DND-41 (cell line): ENCODE results near the gene COX5A.

Source experiments
- ATAC-seq: fragments of 200-7000 bp; cut with Tn5 transposase; 3 replicates; pipeline ENCODE4 v1.9.1; 2021; ENCODE audit warnings: low read depth; ENCODE audit not compliant: insufficient read depth
- DNase-seq: peaks from one replicate; pipeline ENCODE4 v3.0.0-alpha.2; 2020
- H2AFZ ChIP-seq: 2 replicates; pipeline ENCODE4 v1.6.0; 2012; ENCODE audit warnings: low read depth, low read length
- H3K27ac ChIP-seq: 2 replicates; pipeline ENCODE4 v1.5.1; 2012; ENCODE audit warnings: low read length, inconsistent platforms
- H3K27me3 ChIP-seq: fragments of 200-600 bp; sonication (generic); 2 replicates; pipeline ENCODE4 v1.6.0; 2012; ENCODE audit warnings: low read length, mild to moderate bottlenecking, inconsistent platforms; ENCODE audit not compliant: insufficient read depth, poor library complexity
- H3K36me3 ChIP-seq: 2 replicates; pipeline ENCODE4 v1.5.1; 2012; ENCODE audit warnings: low read length, inconsistent platforms; ENCODE audit not compliant: insufficient read depth
- H3K4me1 ChIP-seq: 2 replicates; pipeline ENCODE4 v1.5.1; 2012; ENCODE audit warnings: mild to moderate bottlenecking, low read length; ENCODE audit not compliant: insufficient read depth
- H3K4me2 ChIP-seq: 2 replicates; pipeline ENCODE4 v1.6.0; 2012; ENCODE audit warnings: mild to moderate bottlenecking, moderate library complexity, low read length, inconsistent platforms; ENCODE audit not compliant: insufficient read depth
- H3K4me3 ChIP-seq, 2 experiments: fragments of 200-600 bp in 1 of 2; shearing (Covaris generic) in 1 of 2; 2 replicates each; pipeline ENCODE4 v1.5.1; 2012 to 2016; ENCODE audit warnings: inconsistent platforms in 2 of 2, low read length in 2 of 2, mild to moderate bottlenecking in 2 of 2, low read depth in 1 of 2, moderate library complexity in 1 of 2
- H3K79me2 ChIP-seq: 2 replicates; pipeline ENCODE4 v1.6.0; 2012; ENCODE audit warnings: low read length, inconsistent platforms; ENCODE audit not compliant: insufficient read depth
- H3K9ac ChIP-seq: 2 replicates; pipeline ENCODE4 v1.6.0; 2012; ENCODE audit warnings: low read depth, mild to moderate bottlenecking, inconsistent platforms, low read length, moderate library complexity
- H3K9me3 ChIP-seq: 2 replicates; pipeline ENCODE4 v1.5.1; 2012; ENCODE audit warnings: low read length, moderate library complexity, mild to moderate bottlenecking, inconsistent platforms; ENCODE audit not compliant: insufficient read depth, severe bottlenecking
- H4K20me1 ChIP-seq: 2 replicates; pipeline ENCODE4 v1.6.0; 2012; ENCODE audit warnings: low read length; ENCODE audit not compliant: insufficient read depth
- CTCF ChIP-seq: IDR thresholded peaks from 2 replicates; pipeline ENCODE4 v1.5.1; 2012; ENCODE audit warnings: borderline replicate concordance, low read length, moderate library complexity, mild to moderate bottlenecking; ENCODE audit not compliant: poor library complexity, severe bottlenecking; ENCODE audit errors: extremely low read depth
- EZH2 ChIP-seq: IDR thresholded peaks from 3 replicates; pipeline ENCODE4 v1.6.1; 2012; ENCODE audit warnings: borderline replicate concordance, low read depth, mild to moderate bottlenecking, moderate library complexity, low read length, inconsistent platforms; ENCODE audit not compliant: severe bottlenecking

COX5A gene

DNA sequence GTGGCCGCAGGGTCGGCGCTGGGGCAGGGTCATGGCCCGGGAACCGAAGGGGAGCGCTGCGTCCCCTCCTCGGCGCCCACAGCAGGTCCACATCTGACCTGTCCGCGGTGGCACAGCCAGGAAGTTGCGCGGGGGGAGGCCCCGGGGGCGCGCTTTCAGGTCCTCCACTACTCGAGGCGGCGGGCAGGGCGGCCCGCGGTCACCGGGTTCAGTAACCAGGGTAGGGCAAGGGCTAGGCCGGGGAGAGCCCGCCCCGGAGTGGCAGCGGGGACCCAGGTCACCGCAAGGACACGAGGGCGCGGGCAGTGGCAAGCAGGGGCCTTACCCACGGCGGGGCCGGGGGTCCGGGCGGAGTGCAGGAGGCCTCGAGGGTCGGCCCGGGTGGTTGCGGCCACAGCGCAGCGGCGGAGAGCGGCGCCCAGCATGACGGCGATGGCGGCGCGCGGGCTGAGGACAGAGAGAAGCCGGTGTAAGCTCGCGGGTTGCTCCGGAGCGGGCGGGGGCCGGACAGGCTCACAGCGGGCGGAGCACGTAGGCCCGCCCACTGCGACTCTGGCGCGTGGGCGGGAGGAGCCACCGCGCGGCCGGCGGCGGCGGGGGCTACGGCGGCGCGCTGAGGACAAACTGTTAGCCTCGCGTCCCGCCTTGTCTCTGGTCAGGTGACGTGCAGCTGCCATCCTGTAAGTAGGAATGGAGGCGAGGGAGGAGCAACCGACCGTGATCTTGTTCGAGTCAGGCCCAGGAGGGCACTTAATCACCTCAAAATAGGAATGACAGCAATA, at the start of gene COX5A:
TSS of gene COX5A (minus strand) at position 484 of the 782 bp plus-strand sequence. CDS start at position 425, 59 bp downstream.
- H3K27me3 ChIP-seq = no peaks in the 10 kb centered on the region
- peaks cover 32% of the 10 kb centered on the region for H3K4me1 ChIP-seq
- TF ChIP-seq EZH2 (no peak), CTCF (no peak)
- no peaks in the 10 kb centered on the region for H3K9me3 ChIP-seq
- ATAC-seq = peak; percentile 95
- H3K9ac ChIP-seq = peak within 1 kb of the TSS; percentile 93
- H3K36me3 ChIP-seq = peaks cover 3% of the 10 kb centered on the region
- peak within 1 kb of the TSS; percentile 72 for H3K4me2 ChIP-seq
- no peaks in the 10 kb centered on the region; the same call in 1 of the 2 replicates for H4K20me1 ChIP-seq
- H2AFZ ChIP-seq = peak within 1 kb of the TSS; percentile 94
- peak; percentile 91 for DNase-seq
- peaks cover 51% of the 10 kb centered on the region for H3K79me2 ChIP-seq
- peak within 1 kb of the TSS; percentile 80 for H3K27ac ChIP-seq
- peak within 1 kb of the TSS; percentile 34 to 81 for H3K4me3 ChIP-seq

DNA sequence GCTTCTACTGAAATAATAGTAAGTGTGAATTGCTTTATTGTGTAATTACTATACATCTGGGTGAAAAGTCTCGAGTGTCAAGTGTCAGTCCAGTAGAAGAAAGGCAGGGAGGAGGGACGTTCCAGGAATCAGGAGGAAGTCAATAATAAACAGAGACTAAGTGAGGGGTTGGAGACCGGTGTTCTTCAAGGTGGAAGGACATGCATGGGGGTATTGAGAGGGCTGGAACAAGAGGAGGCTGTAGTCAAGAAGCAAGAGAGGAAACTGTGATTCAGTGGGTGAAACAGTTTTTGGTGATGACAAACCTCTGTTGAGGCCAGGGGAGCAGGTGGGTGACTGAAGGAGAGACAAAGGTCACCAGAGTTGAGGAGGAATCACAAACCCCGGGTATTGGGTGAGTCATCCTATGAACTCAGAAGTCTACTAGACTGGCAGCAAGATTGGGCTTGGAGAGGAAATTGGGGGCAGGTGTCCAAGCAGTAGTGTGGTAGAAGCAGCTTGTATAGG, 45.9 kb upstream of the COX5A start:
- Histone ChIP-seq H3K36me3 (no peaks in the 10 kb centered on the region), H3K4me2 (no peak overlapping the region), H3K9ac (no peak overlapping the region), H3K9me3 (no peaks in the 10 kb centered on the region), H2AFZ (no peak overlapping the region), H3K79me2 (no peaks in the 10 kb centered on the region), H3K27ac (no peak overlapping the region), H3K4me1 (no peaks in the 10 kb centered on the region), H3K4me3 (no peak overlapping the region), H3K27me3 (no peaks in the 10 kb centered on the region), H4K20me1 (no peaks in the 10 kb centered on the region)
- no peak for ATAC-seq
- TF ChIP-seq EZH2 = no peak
- TF ChIP-seq CTCF = no peak
- no peak for DNase-seq

- no peak for TF ChIP-seq EZH2
- TF ChIP-seq CTCF = no peak
- ATAC-seq = no peak
- Histone ChIP-seq H3K9ac (no peak overlapping the region), H3K4me2 (no peak overlapping the region), H3K4me3 (no peak overlapping the region), H4K20me1 (no peaks in the 10 kb centered on the region), H3K9me3 (no peaks in the 10 kb centered on the region), H3K36me3 (no peaks in the 10 kb centered on the region), H2AFZ (no peak overlapping the region), H3K4me1 (no peaks in the 10 kb centered on the region), H3K27me3 (no peaks in the 10 kb centered on the region), H3K79me2 (no peaks in the 10 kb centered on the region), H3K27ac (no peak overlapping the region)
- DNase-seq = no peak
These were observed 44.3 kb upstream of the COX5A start for GRCh38 chr15:74982183-74982582.
